Activated T-cell treated with anti-CD3 and anti-CD28 coated beads, Interleukin-2, amount 50 U/mL, for 4 hours (primary cell): ENCODE results near the gene PTOV1. TPM values are rescaled to one million over a fixed set of nuclear protein-coding genes. Genes with fewer than 3 reads are reported as not detected.

ENCODE experiments used
- ATAC-seq, 2 donors: fragments of 200-7000 bp; cut with Tn5 transposase; one replicate each; pipeline ENCODE4 v1.10.0; 2021
- DNase-seq: peaks from one replicate; pipeline ENCODE4 v3.0.0-alpha.2; 2020
- H3K27me3 Mint-ChIP-seq: one replicate; pipeline ENCODE4 v1.8.0; 2021; ENCODE audit warnings: low read depth, mixed read lengths
- H3K36me3 Mint-ChIP-seq: one replicate; pipeline ENCODE4 v1.8.0; 2022; ENCODE audit warnings: mixed read lengths; ENCODE audit not compliant: insufficient read depth
- H3K4me1 Mint-ChIP-seq: one replicate; pipeline ENCODE4 v1.8.0; 2021; ENCODE audit warnings: low read depth, mixed read lengths
- H3K4me3 Mint-ChIP-seq: one replicate; pipeline ENCODE4 v1.8.0; 2021; ENCODE audit warnings: mild to moderate bottlenecking, moderate library complexity, mixed read lengths
- H3K9me3 Mint-ChIP-seq: one replicate; pipeline ENCODE4 v1.8.0; 2021; ENCODE audit warnings: mixed read lengths
- total RNA-seq, 3 donors: library from RNA; stranded (reverse); gene quantifications; one replicate each; pipeline ENCODE4 v1.2.1, GENCODE V29; 2021

The PTOV1 gene
- total RNA-seq, 3 donors from 2014 or later: 77.8 to 86.3 (median 83.7) TPM

DNA sequence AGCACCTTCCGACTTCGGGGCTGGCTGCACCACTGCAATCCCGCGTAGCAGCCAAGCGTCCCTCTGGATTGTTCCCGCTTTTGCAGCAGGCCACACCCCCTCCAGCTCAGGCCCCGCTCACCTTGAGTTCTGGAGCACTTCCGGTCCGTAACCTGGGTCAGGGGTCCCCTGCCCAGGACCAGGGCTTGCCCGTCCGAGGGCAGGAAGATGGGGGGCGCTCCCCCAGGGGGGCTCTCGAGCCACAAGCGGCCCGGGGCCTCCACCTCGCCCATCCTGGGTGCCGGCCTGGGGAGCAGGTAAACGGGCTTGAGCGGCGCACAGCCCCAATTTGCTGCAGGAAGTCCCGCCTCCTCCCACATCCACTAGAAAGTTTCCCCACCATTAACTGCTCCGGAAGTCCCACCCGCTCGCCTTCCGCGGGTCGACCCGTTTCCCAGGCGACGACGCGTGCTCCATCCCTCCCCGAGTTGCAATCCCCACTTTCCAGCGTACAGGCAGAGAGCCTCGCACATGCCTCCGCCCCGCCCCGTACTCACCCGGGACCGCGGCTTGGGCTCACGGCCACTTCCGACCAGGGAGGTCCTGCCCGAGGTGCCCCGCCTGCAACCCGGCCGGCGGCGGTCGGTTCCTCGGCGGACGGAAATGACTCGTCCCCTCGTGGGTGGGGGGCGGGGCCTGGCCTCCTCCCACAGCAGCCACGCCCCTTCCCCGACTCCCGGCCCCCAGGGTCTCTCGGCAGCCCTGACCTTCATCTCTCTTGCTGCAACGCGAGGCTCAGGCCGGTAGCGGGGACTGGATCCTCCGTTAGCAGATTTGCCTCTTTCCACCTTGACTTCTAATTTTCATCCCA, 16.2 kb downstream of the PTOV1 start, which contains the start of gene PNKP:
TSS of gene PNKP (minus strand) at position 644 of the 850 bp plus-strand sequence. CDS start at position 272, 372 bp downstream.
- ATAC-seq (peak; percentile 61 to 62), DNase-seq (peak; percentile 83)
- H3K36me3 Mint-ChIP-seq: peaks cover 16% of the 10 kb centered on the region
- H3K27me3 Mint-ChIP-seq: no peaks in the 10 kb centered on the region
- H3K9me3 Mint-ChIP-seq: no peaks in the 10 kb centered on the region
- peaks cover 50% of the 10 kb centered on the region for H3K4me1 Mint-ChIP-seq
- peak within 1 kb of the TSS; percentile 97 for H3K4me3 Mint-ChIP-seq

DNA sequence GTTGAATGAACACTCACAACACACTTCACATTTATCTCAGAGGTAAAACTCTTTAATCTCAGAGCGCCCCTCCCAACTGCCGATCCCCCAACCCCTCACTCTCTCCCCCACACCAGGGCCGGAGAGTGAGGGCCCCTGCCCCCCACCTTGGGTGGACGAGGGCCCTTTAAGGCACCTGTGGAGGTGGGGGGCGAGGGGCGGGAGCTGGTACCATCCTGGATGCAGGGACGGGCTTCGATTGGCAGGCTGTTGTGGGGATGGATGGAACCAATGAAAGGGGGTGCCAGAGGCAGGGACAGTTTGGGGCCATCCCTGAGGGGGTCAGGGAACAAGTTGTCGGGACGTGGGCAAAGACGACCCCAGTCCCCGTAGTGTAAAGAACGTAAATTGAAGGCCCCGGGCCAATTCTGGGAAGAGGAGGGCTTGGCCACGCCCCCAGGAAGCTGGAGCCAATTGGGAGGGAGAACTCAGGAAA, 18.1 kb downstream of the PTOV1 start:
- no peaks in the 10 kb centered on the region for H3K9me3 Mint-ChIP-seq
- DNase-seq: no peak
- peak; percentile 3 to 4 for ATAC-seq
- no peaks in the 10 kb centered on the region for H3K27me3 Mint-ChIP-seq
- H3K36me3 Mint-ChIP-seq: peaks cover 9% of the 10 kb centered on the region
- H3K4me1 Mint-ChIP-seq: peaks cover 44% of the 10 kb centered on the region
- H3K4me3 Mint-ChIP-seq: peak overlapping the region; percentile 97

DNA sequence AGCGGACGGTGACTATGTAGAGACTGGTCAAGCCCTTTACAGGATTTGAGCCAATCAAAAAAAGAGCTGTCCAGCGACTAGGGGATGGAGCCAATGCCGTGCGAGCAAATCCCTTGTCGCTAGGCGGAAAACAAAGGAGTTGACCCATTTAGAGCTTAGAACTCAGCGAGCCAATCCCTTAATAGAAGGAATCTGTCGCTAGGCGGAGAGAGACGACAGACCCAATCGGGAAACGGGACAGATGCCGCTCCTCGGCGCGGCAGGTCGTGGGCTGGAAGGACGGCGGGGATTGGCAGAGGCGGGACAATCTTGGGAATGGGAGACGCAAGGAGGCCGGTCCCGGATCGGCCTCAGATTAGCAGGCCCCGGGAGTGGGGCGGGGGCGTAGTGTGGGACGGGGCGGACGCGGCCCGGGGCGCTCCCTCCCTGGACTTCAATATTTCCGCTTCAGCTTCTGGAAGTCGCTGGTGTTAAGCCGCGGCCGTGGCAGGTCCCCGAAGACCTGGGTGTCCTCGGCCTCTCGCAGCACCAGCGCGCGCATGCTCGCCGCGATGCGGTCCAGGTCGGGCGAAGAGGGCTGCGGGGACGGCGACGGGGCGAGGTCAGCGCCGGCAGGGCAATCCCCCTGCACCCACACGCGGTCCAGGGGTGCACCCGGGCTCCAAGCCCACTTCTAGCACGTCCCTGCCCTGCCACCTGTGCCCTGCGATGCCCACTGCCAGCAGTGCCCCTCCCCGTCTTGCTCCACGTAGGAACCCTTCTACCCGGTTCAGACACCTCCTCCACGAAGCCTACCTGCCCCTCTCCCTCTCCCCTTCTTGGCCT, 18.7 kb downstream of the PTOV1 start:
- no peak overlapping the region for H3K4me3 Mint-ChIP-seq
- ATAC-seq (peak; percentile 82 to 83), DNase-seq (peak; percentile 83)
- H3K27me3 Mint-ChIP-seq: no peaks in the 10 kb centered on the region
- no peaks in the 10 kb centered on the region for H3K9me3 Mint-ChIP-seq
- peaks cover 5% of the 10 kb centered on the region for H3K36me3 Mint-ChIP-seq
- peaks cover 38% of the 10 kb centered on the region for H3K4me1 Mint-ChIP-seq

GRCh38 chr19:49870309-49870901, 19.4 kb downstream of the PTOV1 start:
- Mint-ChIP-seq H3K36me3 (no peaks in the 10 kb centered on the region), H3K27me3 (no peaks in the 10 kb centered on the region), H3K9me3 (no peaks in the 10 kb centered on the region), H3K4me1 (peaks cover 37% of the 10 kb centered on the region), H3K4me3 (no peak overlapping the region)
- DNase-seq: no peak
- ATAC-seq: no peak

DNA sequence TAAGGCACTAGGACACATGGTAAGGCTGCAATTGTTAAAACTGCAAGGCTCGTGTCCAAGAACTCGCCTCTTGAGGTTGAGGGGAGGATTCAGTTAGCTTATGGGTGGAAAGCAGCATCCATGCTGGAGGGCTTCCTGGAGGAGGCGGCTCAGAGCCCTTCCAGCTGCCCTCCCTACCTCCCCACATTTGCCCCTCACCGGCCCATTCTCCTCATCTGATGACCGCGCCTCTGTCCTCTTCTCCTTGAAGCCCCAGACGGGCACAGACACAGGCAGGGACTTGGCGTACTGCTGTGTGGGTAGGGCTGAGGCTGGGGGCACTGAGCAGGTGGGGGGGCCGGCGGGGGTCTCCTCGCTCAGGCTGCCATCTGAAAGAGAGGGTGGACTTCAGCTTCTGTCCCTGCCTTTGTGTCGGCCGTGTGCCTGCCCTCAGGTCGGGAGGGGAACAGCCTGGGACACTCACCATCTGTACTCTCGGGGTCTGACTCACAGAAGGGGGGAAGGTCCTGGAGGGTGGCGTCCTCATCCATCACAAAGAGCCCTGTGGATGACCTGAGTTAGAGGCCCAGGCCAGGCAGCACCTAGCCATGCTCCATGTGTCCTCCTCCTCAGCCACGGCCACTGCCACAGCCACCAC, 20.5 kb downstream of the PTOV1 start:
- H3K9me3 Mint-ChIP-seq: no peaks in the 10 kb centered on the region
- H3K36me3 Mint-ChIP-seq: no peaks in the 10 kb centered on the region
- peaks cover 32% of the 10 kb centered on the region for H3K4me1 Mint-ChIP-seq
- no peaks in the 10 kb centered on the region for H3K27me3 Mint-ChIP-seq
- H3K4me3 Mint-ChIP-seq: no peak overlapping the region
- ATAC-seq: no peak
- no peak for DNase-seq

- no peaks in the 10 kb centered on the region for H3K9me3 Mint-ChIP-seq
- H3K4me3 Mint-ChIP-seq: no peak overlapping the region
- no peaks in the 10 kb centered on the region for H3K27me3 Mint-ChIP-seq
Observed at GRCh38 chr19:49872245-49873128, 21.5 kb downstream of the PTOV1 start.

DNA sequence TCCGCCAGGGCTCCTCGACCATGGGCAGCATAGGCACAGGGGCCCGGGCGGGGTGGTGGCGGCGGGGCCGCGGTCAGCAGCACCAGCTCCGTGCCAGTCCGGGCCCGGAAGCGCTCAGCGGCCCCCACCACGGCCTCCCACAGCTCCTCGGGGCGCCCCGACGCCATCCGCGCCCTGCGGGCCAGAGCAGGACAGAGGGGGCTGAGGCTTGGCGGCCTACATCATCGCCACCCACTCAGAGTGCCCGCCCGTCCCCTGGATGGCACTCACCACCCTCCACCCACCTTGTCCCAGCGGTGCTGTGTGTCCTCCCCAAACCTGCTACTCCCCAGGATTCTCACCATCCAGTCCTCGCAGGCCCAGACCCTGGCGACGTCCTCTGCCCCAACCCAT, 22.2 kb downstream of the PTOV1 start:
- peaks cover 2% of the 10 kb centered on the region for H3K36me3 Mint-ChIP-seq
- H3K27me3 Mint-ChIP-seq: no peaks in the 10 kb centered on the region
- H3K4me1 Mint-ChIP-seq: peaks cover 25% of the 10 kb centered on the region
- no peaks in the 10 kb centered on the region for H3K9me3 Mint-ChIP-seq
- DNase-seq: no peak
- no peak for ATAC-seq
- H3K4me3 Mint-ChIP-seq: no peak overlapping the region

More at GRCh38 chr19:49872245-49873128, 21.5 kb downstream of the PTOV1 start:
- Mint-ChIP-seq H3K4me1 (peaks cover 25% of the 10 kb centered on the region), H3K36me3 (no peaks in the 10 kb centered on the region)
- ATAC-seq (no peak), DNase-seq (no peak)

DNA sequence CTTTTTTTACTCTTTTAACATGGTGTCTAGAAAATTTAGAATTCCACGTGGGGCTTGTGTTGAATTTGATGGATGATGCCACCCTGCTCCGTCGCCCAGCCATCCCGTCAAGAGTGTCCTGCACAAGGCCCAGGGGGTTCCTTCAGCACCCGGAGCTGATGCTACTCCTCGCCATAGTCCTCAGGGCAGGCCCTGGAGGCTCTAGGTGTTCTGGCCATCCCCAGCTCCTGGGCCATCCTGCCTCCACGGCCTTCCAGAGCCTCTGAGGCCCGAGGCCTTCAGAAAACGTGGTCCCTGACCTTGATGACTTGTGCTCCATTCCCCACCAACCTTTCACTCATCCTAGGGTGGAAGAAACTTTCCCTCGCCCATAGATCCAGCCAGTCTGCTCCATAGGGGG, 22.9 kb downstream of the PTOV1 start:
- peaks cover 29% of the 10 kb centered on the region for H3K4me1 Mint-ChIP-seq
- DNase-seq: no peak
- no peaks in the 10 kb centered on the region for H3K9me3 Mint-ChIP-seq
- H3K27me3 Mint-ChIP-seq: no peaks in the 10 kb centered on the region
- H3K4me3 Mint-ChIP-seq: no peak overlapping the region
- peaks cover 3% of the 10 kb centered on the region for H3K36me3 Mint-ChIP-seq
- ATAC-seq: no peak

DNA sequence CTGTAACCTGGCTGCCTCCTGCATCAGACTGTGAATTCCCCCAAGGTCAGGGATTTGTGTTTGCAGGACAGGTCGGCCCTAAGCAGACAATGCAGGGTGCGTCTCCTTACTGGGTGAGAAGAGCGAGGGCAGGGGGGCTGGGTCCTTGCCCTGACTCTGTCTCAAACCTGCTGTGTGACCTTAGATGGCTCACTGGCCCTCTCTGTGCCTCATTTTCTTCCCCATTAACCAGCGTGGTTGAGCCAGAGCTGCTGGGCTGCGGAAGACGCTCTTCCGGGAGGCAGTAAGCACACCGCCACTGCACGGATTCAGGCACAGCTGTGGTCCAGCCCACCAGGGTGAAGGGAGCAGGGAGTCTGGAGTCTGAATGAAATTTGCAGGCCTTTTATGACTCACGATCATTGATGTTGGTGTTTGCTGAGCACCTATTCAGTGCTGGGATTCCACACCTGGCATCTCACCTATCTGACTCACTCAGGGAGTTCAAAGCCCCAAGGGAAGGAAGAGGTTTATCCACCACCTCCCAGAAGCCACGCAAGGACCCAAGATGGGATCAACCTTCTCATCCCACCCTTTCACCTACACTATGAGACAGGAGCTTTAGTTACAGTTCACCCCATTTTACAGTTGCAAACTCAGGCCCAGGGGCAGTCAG, 23.7 kb downstream of the PTOV1 start:
- DNase-seq (no peak), ATAC-seq (no peak)
- H3K4me3 Mint-ChIP-seq: no peak overlapping the region
- no peaks in the 10 kb centered on the region for H3K9me3 Mint-ChIP-seq
- H3K4me1 Mint-ChIP-seq: peaks cover 33% of the 10 kb centered on the region
- H3K36me3 Mint-ChIP-seq: peaks cover 3% of the 10 kb centered on the region
- no peaks in the 10 kb centered on the region for H3K27me3 Mint-ChIP-seq

- H3K4me3 Mint-ChIP-seq: no peak overlapping the region
Observed at GRCh38 chr19:49875177-49875576, 24.2 kb downstream of the PTOV1 start.

DNA sequence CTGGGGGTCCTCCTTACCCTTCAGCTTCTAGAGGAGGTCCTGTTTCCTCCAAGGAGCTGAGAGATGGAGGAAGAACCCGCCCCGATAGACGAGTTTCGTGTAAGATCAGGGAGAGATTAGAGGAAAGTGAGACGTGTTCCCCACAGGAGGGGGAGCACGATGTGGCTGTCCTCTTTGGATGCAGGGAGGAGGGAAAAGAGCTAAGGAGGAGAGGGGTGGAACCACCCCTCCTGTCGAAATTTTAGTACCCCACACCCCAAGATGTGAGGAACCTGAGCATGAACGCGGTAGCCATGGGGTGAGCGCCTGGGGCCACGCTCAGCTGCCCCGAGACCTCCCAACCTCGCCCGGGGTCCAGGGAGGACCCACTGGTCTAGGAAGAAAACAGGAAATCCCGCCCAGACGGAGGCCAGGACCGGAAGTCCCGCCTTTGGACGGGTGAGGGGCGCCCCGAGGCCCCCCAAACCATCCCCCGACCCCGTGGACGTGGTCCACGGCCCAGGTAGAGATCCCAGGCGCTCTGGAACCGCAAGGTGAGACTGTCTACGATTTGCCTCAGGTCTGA, 25.0 kb downstream of the PTOV1 start:
- H3K36me3 Mint-ChIP-seq: peaks cover 3% of the 10 kb centered on the region
- no peaks in the 10 kb centered on the region for H3K9me3 Mint-ChIP-seq
- no peaks in the 10 kb centered on the region for H3K27me3 Mint-ChIP-seq
- ATAC-seq (no peak), DNase-seq (peak; percentile 54)
- H3K4me3 Mint-ChIP-seq: no peak overlapping the region
- peaks cover 27% of the 10 kb centered on the region for H3K4me1 Mint-ChIP-seq

More at GRCh38 chr19:49875177-49875576, 24.2 kb downstream of the PTOV1 start:
- no peak for DNase-seq
- Mint-ChIP-seq H3K9me3 (no peaks in the 10 kb centered on the region), H3K4me1 (peaks cover 32% of the 10 kb centered on the region), H3K36me3 (peaks cover 3% of the 10 kb centered on the region), H3K27me3 (no peaks in the 10 kb centered on the region)
- ATAC-seq: no peak

DNA sequence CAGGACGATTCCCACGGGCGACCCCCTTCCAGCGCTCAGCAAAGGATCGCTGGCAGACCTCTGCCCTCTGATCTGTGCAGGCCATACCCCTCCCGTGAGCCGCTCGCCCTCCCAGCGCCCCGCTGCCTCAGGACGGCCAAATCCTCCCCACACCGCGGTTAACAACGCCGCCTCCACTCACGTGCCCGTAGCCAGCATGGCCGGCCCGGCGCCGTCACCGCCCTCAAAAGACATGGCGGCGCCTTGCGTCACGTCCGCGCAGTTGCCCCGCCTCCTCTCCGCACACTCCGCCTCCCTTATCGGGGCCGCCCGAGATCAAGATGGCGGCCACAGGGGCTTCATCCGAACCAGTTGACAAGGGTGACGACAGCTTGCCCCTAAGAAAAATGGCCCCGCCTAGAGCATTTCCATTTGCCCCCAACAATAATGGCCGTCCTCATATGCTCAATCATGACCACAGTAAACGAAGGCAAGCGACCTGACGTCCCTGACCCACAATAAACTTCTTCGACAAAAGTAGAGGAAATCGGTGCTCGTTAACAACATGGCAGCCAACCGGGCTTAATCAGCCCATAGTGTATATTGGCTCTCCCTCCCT, 25.6 kb downstream of the PTOV1 start:
- DNase-seq: peak; percentile 97

More for the DNA sequence above, 25.6 kb downstream of the PTOV1 start:
- Mint-ChIP-seq H3K27me3 (no peaks in the 10 kb centered on the region), H3K9me3 (no peaks in the 10 kb centered on the region), H3K36me3 (peaks cover 5% of the 10 kb centered on the region), H3K4me3 (no peak overlapping the region), H3K4me1 (peaks cover 27% of the 10 kb centered on the region)
- peak; percentile 65 to 67 for ATAC-seq
